GM06990 (cell line): ENCODE results near the gene DPT.

Experiments used
- DNase-seq: peaks from one replicate; pipeline ENCODE4 v3.0.0-alpha.2; 2011; ENCODE audit not compliant: insufficient read length; ENCODE audit errors: extremely low read depth
- H3K27me3 ChIP-seq: replicated peaks from 2 replicates; pipeline ENCODE4 v1.6.0; 2011; ENCODE audit warnings: low read length; ENCODE audit not compliant: control insufficient read depth, insufficient read depth
- H3K36me3 ChIP-seq: 2 replicates; pipeline ENCODE4 v1.5.1; 2011; ENCODE audit warnings: low read length; ENCODE audit not compliant: control insufficient read depth, insufficient read depth
- H3K4me3 ChIP-seq: replicated peaks from 2 replicates; pipeline ENCODE4 v1.5.1; 2011; ENCODE audit warnings: low read depth, mild to moderate bottlenecking, control low read depth, low read length
- TF ChIP-seq, protein P1 (sequence below): IDR thresholded peaks from 2 replicates; pipeline ENCODE4 v1.5.1; 2011; ENCODE audit warnings: low read length, control low read depth, mild to moderate bottlenecking, inconsistent platforms; ENCODE audit not compliant: insufficient read depth, poor library complexity, severe bottlenecking

The DPT gene

DNA sequence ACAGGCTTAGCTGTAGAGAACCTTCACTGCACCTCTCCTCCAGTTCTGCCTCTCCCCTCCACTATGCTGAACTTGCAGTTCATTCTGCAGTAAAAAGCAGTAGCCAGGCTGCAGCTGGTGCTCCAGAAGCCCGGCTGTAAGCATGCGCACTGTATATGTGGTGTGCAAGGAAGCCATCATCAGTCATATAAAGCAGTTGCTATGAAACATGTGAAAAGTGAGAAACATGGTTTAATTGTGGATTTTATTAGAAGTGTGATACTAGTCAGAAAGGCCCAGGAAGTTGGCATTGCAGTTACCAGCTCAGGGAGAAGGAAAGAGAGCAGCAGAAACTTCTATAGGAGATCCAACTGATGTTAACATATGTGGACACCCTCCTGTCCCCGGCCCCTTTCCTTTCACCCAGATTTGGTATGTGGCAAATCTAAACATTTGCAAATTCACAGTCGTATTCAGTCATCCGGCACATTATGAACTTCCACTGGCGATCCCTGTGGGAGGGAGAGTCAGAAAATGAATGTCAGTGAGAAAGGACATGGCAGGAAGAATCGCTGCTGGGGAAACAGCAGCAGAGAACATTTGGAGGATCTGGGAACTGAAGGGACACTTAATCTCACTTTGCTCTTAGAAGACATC is 32.8 kb downstream of the DPT start:
- Histone ChIP-seq H3K4me3 (no peak overlapping the region), H3K27me3 (no peaks in the 10 kb centered on the region), H3K36me3 (no peaks in the 10 kb centered on the region)
- no peak for DNase-seq
- TF ChIP-seq, protein P1, sequence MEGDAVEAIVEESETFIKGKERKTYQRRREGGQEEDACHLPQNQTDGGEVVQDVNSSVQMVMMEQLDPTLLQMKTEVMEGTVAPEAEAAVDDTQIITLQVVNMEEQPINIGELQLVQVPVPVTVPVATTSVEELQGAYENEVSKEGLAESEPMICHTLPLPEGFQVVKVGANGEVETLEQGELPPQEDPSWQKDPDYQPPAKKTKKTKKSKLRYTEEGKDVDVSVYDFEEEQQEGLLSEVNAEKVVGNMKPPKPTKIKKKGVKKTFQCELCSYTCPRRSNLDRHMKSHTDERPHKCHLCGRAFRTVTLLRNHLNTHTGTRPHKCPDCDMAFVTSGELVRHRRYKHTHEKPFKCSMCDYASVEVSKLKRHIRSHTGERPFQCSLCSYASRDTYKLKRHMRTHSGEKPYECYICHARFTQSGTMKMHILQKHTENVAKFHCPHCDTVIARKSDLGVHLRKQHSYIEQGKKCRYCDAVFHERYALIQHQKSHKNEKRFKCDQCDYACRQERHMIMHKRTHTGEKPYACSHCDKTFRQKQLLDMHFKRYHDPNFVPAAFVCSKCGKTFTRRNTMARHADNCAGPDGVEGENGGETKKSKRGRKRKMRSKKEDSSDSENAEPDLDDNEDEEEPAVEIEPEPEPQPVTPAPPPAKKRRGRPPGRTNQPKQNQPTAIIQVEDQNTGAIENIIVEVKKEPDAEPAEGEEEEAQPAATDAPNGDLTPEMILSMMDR, result no peak

DNA sequence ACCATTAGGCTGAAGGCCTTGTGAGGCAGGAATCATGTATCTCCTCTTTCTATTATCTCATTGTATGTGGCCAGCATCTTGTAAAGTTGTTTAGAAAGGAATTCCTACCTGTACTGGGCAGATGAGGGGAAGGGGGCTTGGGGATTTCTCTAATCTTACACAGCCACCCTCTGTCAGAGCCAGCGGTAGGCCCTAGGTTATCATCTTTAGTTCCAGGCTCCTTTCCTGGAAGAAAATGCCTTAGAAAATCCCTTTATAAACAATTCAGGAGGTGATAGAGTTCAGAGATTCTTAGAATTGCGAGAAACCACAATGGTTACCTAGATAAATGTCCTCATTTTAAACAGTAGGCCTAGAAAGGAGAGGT is 35.2 kb downstream of the DPT start:
- DNase-seq, result no peak
- TF ChIP-seq, protein P1, result no peak
- Histone ChIP-seq H3K4me3 (no peak overlapping the region), H3K27me3 (no peaks in the 10 kb centered on the region), H3K36me3 (no peaks in the 10 kb centered on the region)

DNA sequence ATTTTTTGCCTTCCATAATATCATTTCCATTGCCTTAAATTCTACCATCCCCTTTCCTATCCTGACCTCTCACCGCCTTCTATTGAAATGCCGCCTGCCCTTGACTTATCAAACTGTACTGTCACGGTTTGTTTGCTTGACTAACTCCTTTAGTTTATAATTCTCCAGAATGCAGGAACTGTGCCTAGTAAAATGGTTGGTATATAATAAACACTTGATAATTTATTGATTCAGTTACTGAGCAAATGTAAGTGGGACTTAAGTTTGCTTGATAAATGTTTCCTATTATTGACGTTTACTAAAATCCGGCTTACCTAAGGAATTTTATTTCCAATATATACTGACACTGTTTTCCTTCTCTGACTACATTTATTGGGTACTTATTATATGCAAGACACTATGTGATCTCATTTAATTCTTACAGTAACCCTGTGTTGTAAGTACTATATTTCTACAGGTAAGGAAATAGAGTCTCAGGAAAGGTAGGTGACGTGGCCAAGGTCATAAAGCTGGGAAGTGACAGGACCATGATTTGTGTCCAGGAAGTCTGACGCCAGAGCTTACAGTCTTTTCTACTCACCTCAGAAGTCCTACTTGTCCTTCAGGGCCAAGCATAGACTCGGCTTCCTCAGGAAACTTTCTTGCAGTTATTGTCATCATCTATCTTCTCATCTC is 35.7 kb downstream of the DPT start:
- Histone ChIP-seq H3K36me3 (no peaks in the 10 kb centered on the region), H3K4me3 (no peak overlapping the region), H3K27me3 (no peaks in the 10 kb centered on the region)
- TF ChIP-seq, protein P1, result no peak
- no peak for DNase-seq

DNA sequence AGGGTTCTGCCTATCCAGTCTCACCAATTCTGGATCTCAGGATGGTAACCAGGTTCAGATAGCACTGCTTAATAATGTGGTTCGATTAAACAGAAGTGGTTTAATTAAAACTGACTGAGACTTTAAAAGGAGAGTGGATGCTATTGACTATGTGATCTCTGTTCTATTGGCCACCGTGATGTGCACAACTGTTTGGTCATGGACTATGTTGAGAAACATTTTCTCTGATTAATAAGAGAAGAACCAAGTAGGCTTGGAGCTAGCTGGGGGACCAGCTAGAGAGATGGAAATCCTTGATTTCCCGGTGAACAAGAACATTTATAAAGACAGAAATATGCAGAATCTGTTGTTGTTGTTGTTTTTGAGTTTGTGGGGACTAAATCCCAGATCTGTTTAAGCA is 36.5 kb downstream of the DPT start:
- H3K4me3 ChIP-seq, result no peak overlapping the region
- H3K36me3 ChIP-seq, result no peaks in the 10 kb centered on the region
- H3K27me3 ChIP-seq, result no peaks in the 10 kb centered on the region
- TF ChIP-seq, protein P1, result no peak
- DNase-seq, result no peak

DNA sequence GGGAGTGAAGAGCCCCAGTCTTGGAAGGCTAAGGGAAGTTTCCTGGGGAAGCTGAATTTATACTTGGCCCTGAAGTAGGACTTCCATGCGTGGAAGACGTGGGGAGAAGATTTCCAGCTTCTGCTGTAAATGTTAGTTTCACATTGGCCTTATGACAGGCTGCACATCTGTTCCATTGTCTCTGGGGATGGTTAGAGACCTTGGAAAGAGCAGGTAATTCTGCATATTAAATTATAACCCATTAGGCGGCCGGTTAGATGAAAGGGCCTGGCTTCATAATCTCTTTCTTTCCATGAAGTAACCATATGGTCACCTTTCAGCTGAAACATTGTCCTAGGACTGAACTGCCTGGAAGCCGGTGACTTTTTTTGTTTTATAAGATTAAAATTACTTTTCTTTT is 37.5 kb downstream of the DPT start:
- TF ChIP-seq, protein P1, result no peak
- DNase-seq, result no peak
- Histone ChIP-seq H3K36me3 (no peaks in the 10 kb centered on the region), H3K27me3 (no peaks in the 10 kb centered on the region), H3K4me3 (no peak overlapping the region)
